SJSA1 (cell line): Measurements from ENCODE around the gene DLG2. TPM values are rescaled to one million over a fixed set of nuclear protein-coding genes. Genes with fewer than 3 reads are reported as not detected.
A peak's percentile ranks its signal among the peaks of the same experiment; 100 is the strongest.

ENCODE experiments used
- DNase-seq, 2 experiments: peaks; one replicate each; pipeline ENCODE4 v3.0.0-alpha.2; 2015 to 2020; ENCODE audit warnings: low spot score in 2 of 2, low read depth in 1 of 2
- H3K27ac ChIP-seq: fragments of 250-450 bp; sonication (Bioruptor Pico); 2 replicates; pipeline ENCODE4 v1.5.1; 2020; ENCODE audit warnings: mild to moderate bottlenecking, moderate library complexity
- H3K27me3 ChIP-seq: fragments of 250-450 bp; sonication (Bioruptor Pico); replicated peaks from 2 replicates; pipeline ENCODE4 v1.5.1; 2020; ENCODE audit warnings: mild to moderate bottlenecking, moderate library complexity
- H3K36me3 ChIP-seq: fragments of 250-450 bp; sonication (Bioruptor Pico); 2 replicates; pipeline ENCODE4 v1.5.1; 2020; ENCODE audit warnings: mild to moderate bottlenecking
- H3K4me1 ChIP-seq: fragments of 250-450 bp; sonication (Bioruptor Pico); replicated peaks from 2 replicates; pipeline ENCODE4 v1.6.1; 2021; ENCODE audit warnings: mild to moderate bottlenecking
- H3K4me3 ChIP-seq: fragments of 250-450 bp; sonication (Bioruptor Pico); 2 replicates; pipeline ENCODE4 v1.5.1; 2020; ENCODE audit warnings: mild to moderate bottlenecking
- H3K9me3 ChIP-seq: fragments of 250-450 bp; sonication (Bioruptor Pico); replicated peaks from 2 replicates; pipeline ENCODE4 v1.5.1; 2020; ENCODE audit warnings: mild to moderate bottlenecking
- total RNA-seq: library from RNA; depleted of rRNA; stranded (reverse); fragments of >200 nt; shearing (Covaris generic); gene quantifications from 2 replicates; pipeline ENCODE4 v1.2.3, GENCODE V29; 2014

The DLG2 gene
- total RNA-seq, 1 experiment from 2014 or later, result 0.13 TPM

GRCh38 chr11:84035645-84036044 is 1591.5 kb downstream of the DLG2 start:
- H3K27ac ChIP-seq, result no peak overlapping the region
- no peak overlapping the region for H3K4me3 ChIP-seq

DNA sequence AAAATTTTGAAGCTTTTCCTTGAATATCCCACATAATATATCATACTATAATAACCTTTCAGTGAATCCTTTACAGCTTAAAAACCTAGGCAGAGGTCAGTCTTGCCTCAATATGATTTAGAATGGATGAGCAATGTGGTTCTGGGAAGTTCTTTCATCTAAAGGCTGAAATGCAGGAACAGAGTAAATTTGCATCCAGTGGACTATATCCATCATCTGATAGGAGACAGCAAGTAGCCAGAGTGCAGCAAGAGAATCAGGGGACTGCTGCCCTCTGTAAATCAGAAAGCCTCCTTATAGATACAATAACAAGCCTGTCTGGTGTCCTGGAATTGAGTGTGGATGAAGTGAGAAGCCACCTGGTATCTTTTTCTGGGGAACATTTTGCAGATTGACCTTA is 1592.7 kb downstream of the DLG2 start:
- Histone ChIP-seq H3K4me1 (no peaks in the 10 kb centered on the region), H3K4me3 (no peak overlapping the region), H3K36me3 (no peaks in the 10 kb centered on the region), H3K27ac (no peak overlapping the region), H3K27me3 (no peaks in the 10 kb centered on the region), H3K9me3 (no peaks in the 10 kb centered on the region)
- DNase-seq, result no peak

More at GRCh38 chr11:84035645-84036044, 1591.5 kb downstream of the DLG2 start:
- no peaks in the 10 kb centered on the region for H3K27me3 ChIP-seq
- H3K36me3 ChIP-seq, result no peaks in the 10 kb centered on the region
- no peaks in the 10 kb centered on the region for H3K9me3 ChIP-seq
- no peak for DNase-seq
- no peaks in the 10 kb centered on the region for H3K4me1 ChIP-seq

GRCh38 chr11:84024266-84024665 is 1602.9 kb downstream of the DLG2 start:
- H3K36me3 ChIP-seq, result no peaks in the 10 kb centered on the region
- no peak for DNase-seq
- H3K9me3 ChIP-seq, result no peaks in the 10 kb centered on the region
- H3K4me3 ChIP-seq, result no peak overlapping the region
- H3K27me3 ChIP-seq, result no peaks in the 10 kb centered on the region
- peaks cover 3% of the 10 kb centered on the region; the same call in 1 of the 2 replicates for H3K4me1 ChIP-seq
- no peak overlapping the region for H3K27ac ChIP-seq

- Histone ChIP-seq H3K4me1 (peaks cover 3% of the 10 kb centered on the region; the same call in 1 of the 2 replicates), H3K4me3 (no peak overlapping the region), H3K27me3 (no peaks in the 10 kb centered on the region), H3K9me3 (no peaks in the 10 kb centered on the region), H3K36me3 (no peaks in the 10 kb centered on the region), H3K27ac (no peak overlapping the region)
- no peak for DNase-seq
Measured at GRCh38 chr11:84022695-84023094, 1604.4 kb downstream of the DLG2 start.

- no peak overlapping the region for H3K27ac ChIP-seq
- no peaks in the 10 kb centered on the region for H3K27me3 ChIP-seq
- peaks cover 3% of the 10 kb centered on the region; the same call in 1 of the 2 replicates for H3K4me1 ChIP-seq
- no peaks in the 10 kb centered on the region for H3K36me3 ChIP-seq
- DNase-seq, result no peak
- H3K9me3 ChIP-seq, result no peaks in the 10 kb centered on the region
- no peak overlapping the region for H3K4me3 ChIP-seq
Measured at GRCh38 chr11:84022201-84022600, 1604.9 kb downstream of the DLG2 start.

DNA sequence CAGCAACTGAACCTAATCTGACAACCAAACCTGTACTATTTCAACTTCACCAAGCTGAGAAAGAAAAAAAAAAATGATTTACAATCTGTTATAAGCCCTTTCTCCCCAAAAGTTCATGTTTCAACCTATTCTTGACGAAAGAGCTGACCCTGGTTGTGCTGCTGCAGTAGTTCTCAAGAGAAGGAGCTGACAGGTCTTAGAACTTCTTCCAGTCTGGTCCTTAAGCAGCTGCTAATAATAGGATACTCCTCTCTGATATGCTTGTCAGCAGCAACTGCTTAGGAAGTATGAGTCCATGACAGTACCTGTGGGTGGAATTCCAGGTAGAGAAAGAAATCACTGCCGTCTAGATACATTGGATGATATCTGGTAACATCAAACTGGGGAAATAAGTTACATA is 1605.9 kb downstream of the DLG2 start:
- no peak overlapping the region for H3K4me3 ChIP-seq
- no peak for DNase-seq
- H3K27ac ChIP-seq, result no peak overlapping the region
- H3K9me3 ChIP-seq, result no peaks in the 10 kb centered on the region
- peaks cover 3% of the 10 kb centered on the region; the same call in 1 of the 2 replicates for H3K4me1 ChIP-seq
- no peaks in the 10 kb centered on the region for H3K27me3 ChIP-seq
- H3K36me3 ChIP-seq, result no peaks in the 10 kb centered on the region

DNA sequence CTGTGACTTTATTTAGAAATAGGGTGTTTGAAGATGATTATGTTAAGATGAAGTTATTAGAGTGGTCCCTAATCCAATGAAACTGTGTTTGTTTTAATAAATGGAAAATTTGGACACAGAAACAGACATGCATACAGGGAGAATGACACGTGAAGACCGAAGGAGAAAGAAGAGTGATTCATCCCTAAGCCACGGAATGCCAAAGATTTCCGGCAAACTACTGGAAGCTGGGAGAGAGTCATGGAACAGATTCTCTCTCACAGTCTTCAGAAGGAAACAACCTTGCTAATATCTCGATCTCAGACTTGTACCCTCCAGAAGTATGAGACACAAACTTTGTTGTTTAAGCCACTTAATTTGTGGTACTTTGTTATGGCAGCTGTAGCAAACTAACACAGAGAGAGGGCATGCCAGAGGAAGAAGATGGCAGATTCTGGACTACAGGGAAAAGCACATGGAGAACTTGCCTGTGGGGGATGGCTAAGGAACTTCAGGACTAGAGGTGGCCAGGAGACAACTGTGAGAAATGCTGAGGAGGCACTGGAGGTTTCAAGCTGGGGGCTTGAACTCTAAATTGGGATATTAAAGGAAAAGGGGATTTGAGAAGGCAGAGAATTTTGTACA is 1607.5 kb downstream of the DLG2 start:
- peak overlapping the region; percentile 37; the same call in 1 of the 2 replicates for H3K27ac ChIP-seq
- peak in 1 of 2 experiments; percentile 25 for DNase-seq
- H3K9me3 ChIP-seq, result no peaks in the 10 kb centered on the region
- no peak overlapping the region for H3K4me3 ChIP-seq
- H3K27me3 ChIP-seq, result no peaks in the 10 kb centered on the region
- peaks cover 3% of the 10 kb centered on the region; the same call in 1 of the 2 replicates for H3K4me1 ChIP-seq
- H3K36me3 ChIP-seq, result no peaks in the 10 kb centered on the region

GRCh38 chr11:84014539-84014938 is 1612.6 kb downstream of the DLG2 start:
- Histone ChIP-seq H3K27ac (no peak overlapping the region), H3K4me3 (no peak overlapping the region)
- no peak for DNase-seq

GRCh38 chr11:84012171-84012826 is 1614.8 kb downstream of the DLG2 start:
- Histone ChIP-seq H3K36me3 (no peaks in the 10 kb centered on the region), H3K27me3 (no peaks in the 10 kb centered on the region), H3K4me3 (no peak overlapping the region), H3K27ac (no peak overlapping the region), H3K4me1 (no peaks in the 10 kb centered on the region), H3K9me3 (no peaks in the 10 kb centered on the region)
- DNase-seq, result no peak

More at GRCh38 chr11:84014539-84014938, 1612.6 kb downstream of the DLG2 start:
- Histone ChIP-seq H3K27me3 (no peaks in the 10 kb centered on the region), H3K4me1 (no peaks in the 10 kb centered on the region), H3K36me3 (no peaks in the 10 kb centered on the region), H3K9me3 (no peaks in the 10 kb centered on the region)

DNA sequence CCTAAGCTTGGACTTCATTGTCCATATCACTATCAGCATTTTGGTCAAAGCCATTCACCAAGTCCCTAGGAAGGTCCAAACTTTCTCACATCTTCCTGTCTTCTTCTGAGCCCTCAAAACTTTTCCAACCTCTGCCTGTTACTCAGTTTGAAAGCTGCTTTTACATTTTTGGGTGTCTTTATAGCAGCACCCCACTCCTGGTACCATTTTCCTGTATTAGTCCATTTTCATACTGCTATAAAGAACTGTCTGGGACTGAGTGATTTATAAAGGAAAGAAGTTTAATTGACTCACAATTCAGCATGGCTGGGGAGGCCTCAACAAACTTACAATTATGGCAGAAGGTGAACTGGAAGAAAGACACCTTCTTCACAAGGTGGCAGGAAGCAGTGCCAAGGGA is 1624.0 kb downstream of the DLG2 start:
- no peak for DNase-seq
- H3K36me3 ChIP-seq, result no peaks in the 10 kb centered on the region
- no peak overlapping the region for H3K4me3 ChIP-seq
- no peak overlapping the region for H3K27ac ChIP-seq
- no peaks in the 10 kb centered on the region for H3K4me1 ChIP-seq
- H3K9me3 ChIP-seq, result no peaks in the 10 kb centered on the region
- no peaks in the 10 kb centered on the region for H3K27me3 ChIP-seq

DNA sequence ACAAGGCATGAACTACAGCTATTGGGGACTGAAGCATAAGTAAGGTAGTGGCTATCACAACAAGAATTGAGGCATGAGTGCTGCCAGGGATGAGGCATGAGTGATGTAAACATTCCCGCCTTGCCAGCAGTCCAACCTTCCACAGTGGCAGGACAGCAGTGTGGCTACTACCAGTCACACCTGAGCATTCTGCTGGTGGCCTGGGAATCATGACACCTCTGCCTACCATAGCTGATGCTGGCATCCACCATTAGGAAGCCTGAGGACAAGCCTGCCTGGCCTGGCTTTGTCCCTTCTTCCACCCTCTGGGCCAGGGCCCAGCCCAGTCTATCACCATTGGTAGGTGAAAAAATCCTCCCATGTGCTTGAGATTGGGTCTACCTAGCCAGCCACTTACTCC is 1628.2 kb downstream of the DLG2 start:
- no peaks in the 10 kb centered on the region for H3K36me3 ChIP-seq
- H3K27ac ChIP-seq, result no peak overlapping the region
- no peak overlapping the region for H3K4me3 ChIP-seq
- H3K9me3 ChIP-seq, result no peaks in the 10 kb centered on the region
- no peaks in the 10 kb centered on the region for H3K27me3 ChIP-seq
- DNase-seq, result no peak
- no peaks in the 10 kb centered on the region for H3K4me1 ChIP-seq

GRCh38 chr11:83990160-83990733 is 1636.9 kb downstream of the DLG2 start:
- Histone ChIP-seq H3K4me1 (no peaks in the 10 kb centered on the region), H3K36me3 (no peaks in the 10 kb centered on the region)

DNA sequence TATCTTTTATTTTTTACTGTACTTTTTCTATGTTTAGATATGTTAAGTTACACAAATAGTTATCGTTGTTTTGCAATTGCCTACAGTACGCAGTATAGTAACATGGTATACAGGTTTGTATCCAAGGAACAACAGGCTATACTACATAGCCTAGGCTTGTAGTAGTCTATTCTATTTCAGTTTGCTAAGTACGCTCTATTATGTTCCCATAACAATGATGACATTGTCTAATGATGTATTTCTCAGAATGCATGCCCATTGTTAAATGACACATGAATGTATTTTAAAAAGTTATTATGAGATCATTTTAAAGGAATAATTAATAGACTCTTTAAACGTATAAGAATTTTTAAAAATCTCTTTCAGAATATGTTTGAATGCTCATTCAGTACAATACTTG is 1644.3 kb downstream of the DLG2 start:
- H3K9me3 ChIP-seq, result no peaks in the 10 kb centered on the region

More at GRCh38 chr11:83990160-83990733, 1636.9 kb downstream of the DLG2 start:
- Histone ChIP-seq H3K27ac (no peak overlapping the region), H3K4me3 (no peak overlapping the region), H3K9me3 (no peaks in the 10 kb centered on the region), H3K27me3 (no peaks in the 10 kb centered on the region)
- DNase-seq, result no peak

GRCh38 chr11:83979593-83979992 is 1647.6 kb downstream of the DLG2 start:
- DNase-seq, result no peak
- H3K27me3 ChIP-seq, result no peaks in the 10 kb centered on the region
- H3K27ac ChIP-seq, result no peak overlapping the region
- no peaks in the 10 kb centered on the region for H3K9me3 ChIP-seq
- H3K4me3 ChIP-seq, result no peak overlapping the region
- H3K4me1 ChIP-seq, result no peaks in the 10 kb centered on the region
- no peaks in the 10 kb centered on the region for H3K36me3 ChIP-seq

More for the DNA sequence above, 1644.3 kb downstream of the DLG2 start:
- no peak overlapping the region for H3K4me3 ChIP-seq
- no peaks in the 10 kb centered on the region for H3K4me1 ChIP-seq
- DNase-seq, result no peak
- no peaks in the 10 kb centered on the region for H3K36me3 ChIP-seq
- H3K27ac ChIP-seq, result no peak overlapping the region
- H3K27me3 ChIP-seq, result no peaks in the 10 kb centered on the region
